HG02571 (cell line): Measurements from ENCODE around the gene DLGAP5.

Source experiments
- ATAC-seq: cut with Tn5 transposase; IDR thresholded peaks from one replicate; pipeline ENCODE4 v1.9.1; 2021; ENCODE audit warnings: mild to moderate bottlenecking, moderate library complexity; ENCODE audit not compliant: unreplicated experiment

DLGAP5 gene

DNA sequence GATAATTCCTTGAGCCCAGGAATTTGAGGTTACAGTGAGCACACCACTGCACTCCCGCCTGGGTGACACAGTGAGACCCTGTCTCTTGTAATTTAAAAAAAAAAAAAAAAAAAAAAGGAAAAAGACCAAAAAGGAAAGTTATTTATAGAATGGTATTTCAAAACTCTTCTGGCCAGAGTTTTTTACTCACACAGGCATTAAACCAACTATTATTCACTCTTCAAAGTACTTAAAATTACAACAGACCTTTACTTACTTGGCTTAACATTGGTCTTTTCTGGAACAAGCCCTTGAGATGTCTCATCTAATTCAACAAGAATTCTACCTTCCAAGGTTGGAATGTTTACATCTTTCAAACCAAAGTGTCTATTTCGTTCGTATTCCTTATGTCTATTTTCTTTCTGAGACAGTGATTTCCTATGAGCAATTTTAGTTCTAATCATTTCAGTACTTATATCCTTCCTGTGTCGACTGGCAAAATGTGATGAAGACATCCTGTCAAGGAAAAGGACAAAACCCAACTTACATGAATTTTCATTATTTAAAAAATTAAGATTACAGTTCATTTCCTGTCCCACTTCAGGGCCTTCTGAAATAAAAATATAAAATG is 2.6 kb downstream of the DLGAP5 start:
- no peak for ATAC-seq

DNA sequence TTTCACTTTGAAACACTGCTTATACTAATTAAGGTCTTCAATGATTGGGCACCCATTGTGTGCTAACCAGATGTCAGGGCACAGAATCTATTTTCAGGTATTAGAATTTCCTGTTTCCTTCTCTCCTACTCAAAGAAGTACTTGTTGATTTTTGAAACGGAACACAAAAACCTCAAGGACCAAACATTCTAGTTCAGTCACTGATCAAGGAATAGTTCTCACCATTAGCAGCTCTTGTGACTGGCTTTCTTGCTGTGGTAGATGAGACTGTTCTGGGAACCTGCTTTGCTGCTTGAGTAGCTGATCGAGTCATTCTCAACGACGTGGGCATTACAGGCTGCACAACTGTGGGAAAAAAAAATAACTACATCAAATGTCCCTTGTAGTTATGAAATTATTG is 11.0 kb downstream of the DLGAP5 start:
- no peak for ATAC-seq

DNA sequence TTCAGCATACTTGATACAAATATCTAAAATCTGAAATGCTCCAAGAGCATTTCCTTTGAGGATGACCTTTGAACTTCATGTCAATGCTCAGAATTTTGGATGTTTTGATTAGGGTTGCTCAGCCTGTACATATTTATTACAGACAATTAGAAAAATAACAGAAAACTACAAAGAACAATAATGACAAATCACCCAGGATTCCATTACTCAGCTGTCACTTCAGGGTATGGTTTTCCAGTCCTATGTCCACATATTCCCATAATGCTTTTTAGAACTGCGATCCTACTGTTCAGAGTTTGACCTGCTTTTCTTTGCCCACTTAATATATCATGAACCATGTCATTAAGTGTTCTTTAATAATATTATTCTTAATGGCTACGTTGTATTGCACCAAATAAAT is 11.4 kb downstream of the DLGAP5 start:
- no peak for ATAC-seq

DNA sequence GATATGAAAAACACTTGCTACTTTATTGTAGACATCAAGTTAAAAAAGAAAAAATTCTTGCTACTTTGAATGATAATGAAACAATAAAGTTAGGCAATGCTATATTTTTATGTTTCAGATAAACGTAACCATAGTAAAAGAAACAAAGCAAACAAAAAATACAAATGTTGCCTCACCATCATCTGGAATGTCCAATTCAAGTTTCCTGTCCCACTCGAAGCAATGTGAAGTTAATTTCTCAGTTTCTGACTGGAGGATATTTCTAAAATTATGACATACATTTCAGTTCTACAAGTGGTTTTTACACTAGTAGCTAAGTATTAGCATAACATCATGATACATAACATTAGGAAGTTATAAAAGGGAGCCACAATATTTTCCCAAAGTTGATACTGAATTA is 20.9 kb downstream of the DLGAP5 start:
- no peak for ATAC-seq

DNA sequence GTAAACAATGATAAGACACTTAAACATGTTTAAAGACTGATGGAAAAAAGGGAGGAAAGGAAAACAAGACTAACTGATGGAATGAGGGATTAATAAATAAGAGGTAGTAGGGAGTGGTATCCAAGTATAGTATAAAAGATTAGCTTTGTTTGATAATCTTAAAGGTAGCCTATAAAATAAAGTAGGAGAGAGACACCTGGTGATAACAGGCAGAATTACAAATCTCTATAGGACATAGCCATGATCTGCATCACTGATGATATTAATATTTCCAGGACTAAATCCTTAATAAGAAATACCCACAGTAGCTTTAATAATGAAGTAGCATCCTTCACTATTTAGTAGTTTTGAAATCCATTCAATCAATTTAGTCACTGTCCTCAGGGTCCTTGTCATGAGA is 30.4 kb downstream of the DLGAP5 start:
- no peak for ATAC-seq

DNA sequence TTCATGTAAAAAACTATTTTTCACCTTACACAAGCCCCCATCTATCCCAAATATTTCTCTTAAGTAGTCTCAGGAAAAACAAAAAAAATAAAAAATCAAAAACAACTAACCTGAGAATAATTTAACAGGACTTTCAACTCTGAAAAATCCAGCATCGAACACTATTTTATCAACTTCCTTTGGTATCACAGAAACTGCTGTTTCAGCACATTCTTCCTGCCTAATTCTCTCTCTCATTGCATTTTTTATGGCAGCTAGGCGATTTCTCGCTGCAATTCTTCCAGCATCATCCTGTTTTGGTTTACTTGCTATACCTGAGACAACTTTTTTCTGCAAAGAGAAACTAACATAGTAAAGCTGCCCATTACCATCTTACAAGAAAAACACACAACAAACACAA is 33.0 kb downstream of the DLGAP5 start:
- ATAC-seq, result no peak

DNA sequence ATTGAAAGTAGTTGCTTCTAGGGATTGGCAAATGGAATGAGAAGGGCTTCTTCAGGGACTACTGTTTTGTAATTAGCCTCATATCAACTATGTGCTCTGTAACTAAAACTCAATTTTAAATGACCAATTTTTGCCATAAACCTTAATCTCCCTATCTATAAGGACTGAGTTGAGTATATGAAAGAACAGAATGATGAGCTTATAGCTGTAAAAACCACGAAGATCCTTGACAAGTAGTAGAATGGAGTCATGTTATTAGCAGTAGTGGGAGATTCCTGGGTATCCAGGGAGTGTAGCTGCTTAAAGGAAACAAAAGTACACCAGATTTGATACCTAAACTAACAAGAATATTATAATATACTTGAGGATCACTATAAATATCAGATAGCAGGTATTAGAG is 34.3 kb downstream of the DLGAP5 start:
- no peak for ATAC-seq

DNA sequence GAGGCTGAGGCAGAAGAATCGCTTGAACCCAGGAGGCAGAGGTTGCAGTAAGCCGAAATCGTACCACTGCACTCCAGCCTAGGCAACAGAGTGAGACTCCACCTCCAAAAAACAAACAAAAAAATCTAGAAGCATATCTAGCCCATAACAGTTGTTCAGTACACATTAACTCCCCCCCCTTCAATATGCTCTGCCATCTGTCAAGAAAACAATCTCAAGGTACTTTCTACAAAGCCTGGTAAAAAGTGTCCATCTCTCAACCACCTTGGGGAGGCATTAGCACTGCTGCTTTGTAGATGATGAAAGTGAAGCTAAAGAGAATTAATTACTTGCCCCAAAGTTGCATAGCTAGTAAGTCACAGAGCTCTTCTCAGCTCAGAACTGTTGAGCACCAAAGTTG is 37.4 kb downstream of the DLGAP5 start:
- no peak for ATAC-seq

DNA sequence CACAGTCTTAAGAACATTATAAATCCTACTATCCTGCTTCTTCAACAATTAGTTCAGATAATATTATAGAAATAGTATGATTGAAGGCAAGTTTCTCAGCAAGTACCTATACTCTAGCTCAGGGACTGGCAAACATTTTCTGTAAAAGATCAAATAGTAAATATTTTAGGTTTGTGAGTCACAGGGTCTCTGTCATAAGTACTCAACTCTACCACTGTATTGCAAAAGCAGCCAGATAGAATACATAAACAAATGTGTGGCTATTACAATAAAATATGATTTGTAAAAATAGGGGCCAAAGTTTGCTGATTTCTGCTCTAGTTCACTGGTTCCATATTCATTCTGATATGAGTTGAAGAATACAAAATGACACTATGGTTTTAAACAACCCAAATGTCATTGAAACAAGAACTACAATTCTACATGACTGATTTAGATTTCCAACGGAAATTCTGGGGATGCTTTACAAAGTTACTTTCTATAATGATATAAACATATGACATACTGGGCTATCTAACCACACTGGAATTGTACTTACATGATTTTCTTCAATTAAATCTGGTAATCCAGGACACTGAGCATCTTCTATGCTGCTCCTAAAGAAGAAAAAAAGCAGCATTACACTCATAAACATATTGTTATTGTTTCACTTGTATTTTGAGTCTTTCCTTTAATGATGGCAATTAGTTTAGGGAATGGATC is 39.2 kb downstream of the DLGAP5 start:
- no peak for ATAC-seq

DNA sequence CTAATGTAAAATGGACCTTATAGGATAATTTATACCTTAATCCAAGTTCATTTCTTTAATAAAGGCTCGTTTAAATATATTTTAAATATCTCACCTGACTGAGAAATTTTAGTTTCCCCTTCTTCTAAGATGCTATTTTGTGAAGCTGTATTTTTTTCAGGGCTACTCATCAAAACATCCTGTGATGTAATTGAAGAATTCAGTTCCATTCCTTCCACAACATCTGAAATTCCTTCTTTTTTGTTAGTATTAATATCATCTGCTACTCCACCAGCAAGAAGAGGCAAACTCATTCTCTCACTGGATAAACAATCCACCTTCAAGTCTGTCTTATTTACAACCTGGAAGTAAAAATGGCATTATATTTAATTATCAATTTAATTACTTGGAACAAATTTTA is 39.8 kb downstream of the DLGAP5 start:
- no peak for ATAC-seq

DNA sequence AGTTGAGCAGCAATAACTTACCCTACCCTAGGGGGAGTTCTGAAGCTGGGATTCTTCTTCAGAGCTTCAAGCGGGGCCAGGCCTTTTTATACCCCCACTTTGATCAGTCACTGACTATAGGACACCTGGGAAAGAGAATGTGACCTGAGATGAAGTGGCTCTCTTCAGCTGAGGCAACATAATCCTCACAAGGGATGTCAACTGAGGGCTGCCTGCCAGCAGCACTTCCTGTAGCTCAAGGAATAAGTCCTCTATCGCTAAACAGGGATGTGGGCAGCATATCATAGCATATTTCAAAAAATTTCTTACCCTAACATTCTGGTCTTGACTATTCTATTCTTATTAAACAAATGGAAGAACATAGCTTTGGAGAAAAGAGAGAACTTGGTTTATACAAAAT is 45.0 kb downstream of the DLGAP5 start:
- no peak for ATAC-seq

DNA sequence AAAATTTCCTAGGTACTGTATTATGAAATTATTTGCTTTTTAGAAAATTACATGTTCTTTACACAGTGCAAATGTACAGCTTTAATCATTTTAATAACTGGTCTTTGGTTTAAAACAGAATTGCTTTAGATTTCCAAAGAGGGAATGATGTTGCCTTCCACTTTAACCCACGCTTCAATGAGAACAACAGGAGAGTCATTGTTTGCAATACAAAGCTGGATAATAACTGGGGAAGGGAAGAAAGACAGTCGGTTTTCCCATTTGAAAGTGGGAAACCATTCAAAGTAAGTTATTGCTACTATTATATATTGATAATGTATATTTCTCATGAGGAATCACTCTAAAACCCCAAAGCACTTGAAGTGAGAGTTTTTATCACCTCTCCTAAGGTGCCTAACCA is 48.9 kb downstream of the DLGAP5 start:
- no peak for ATAC-seq

DNA sequence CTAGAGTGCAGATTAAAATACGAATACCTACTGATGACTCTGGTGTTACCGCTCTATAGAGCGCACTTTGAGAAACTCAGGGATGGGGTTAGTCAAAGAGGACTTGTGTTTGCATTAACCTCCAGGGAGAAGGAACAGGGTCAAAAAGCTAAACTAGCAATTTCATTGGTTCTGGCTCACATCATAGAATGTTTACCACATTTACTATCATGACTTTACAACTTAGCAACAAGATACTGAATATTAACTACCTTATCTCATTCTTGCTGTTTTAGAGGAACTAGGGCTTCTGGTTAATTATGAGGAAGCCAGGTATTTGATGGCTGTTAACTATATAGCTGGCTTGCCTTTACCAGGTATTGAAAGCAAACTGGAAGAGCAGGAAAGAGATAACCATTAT is 49.6 kb downstream of the DLGAP5 start:
- no peak for ATAC-seq

DNA sequence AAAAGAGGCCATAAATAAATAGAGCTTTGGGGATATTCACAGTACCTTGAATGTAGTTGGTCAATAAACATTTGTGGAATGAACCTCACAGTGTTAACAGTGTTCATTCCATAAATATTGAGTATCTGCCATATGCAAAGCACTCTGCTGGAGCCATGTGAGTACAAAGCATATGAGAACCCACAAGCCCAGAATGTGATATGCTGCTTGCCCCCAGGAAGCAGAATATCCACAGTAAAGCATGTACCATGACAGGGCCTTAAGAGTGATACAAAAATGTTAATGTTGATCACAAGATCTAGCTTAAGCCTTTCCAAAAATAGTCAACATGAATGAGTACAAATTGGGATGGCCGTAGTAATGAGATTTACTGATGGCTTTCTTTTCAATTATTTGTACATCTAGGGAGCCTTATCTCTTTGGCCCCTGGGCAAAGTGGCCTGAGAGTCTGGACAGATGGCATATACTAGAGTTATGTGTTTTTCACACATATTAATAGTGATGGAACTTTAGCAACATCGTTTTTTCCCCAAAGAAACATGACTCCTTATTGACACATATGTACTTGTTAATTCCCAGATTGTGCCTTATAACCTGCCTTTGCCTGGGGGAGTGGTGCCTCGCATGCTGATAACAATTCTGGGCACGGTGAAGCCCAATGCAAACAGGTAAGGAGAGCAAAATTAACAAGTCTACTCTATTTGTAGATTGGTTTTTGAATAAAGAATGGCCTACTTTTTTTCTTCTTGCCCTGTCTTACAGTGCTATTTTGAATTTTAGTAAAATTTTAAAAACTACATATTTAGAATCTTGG is 51.5 kb downstream of the DLGAP5 start:
- no peak for ATAC-seq

DNA sequence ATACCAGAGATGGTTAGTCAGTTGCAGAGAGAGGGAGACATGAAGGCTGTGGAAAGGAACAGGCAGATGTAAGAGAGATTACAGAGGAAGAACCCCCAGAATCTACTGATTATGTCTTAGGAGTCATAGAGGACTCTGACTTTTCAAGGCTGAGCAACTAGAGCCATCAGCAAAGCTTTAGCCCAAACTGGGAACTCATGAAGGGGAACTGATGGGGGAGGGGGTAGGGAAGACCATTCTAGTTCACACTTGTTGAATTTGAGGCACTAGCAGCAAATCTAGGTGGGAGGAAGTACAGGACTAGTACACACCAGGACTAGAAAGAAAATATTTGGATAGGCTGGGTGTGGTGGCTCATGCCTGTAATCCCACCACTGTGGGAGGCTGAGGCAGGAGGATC is 52.2 kb downstream of the DLGAP5 start:
- no peak for ATAC-seq

DNA sequence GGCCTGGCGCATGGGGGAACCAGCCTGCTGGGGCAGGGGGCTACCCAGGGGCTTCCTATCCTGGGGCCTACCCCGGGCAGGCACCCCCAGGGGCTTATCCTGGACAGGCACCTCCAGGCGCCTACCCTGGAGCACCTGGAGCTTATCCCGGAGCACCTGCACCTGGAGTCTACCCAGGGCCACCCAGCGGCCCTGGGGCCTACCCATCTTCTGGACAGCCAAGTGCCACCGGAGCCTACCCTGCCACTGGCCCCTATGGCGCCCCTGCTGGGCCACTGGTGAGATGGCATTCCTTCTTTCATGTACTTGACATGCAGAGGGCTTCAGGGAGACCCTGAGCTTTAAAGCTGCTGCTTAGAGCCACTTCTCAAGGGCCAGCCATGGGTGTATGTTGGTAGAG is 53.3 kb downstream of the DLGAP5 start:
- ATAC-seq, result no peak

DNA sequence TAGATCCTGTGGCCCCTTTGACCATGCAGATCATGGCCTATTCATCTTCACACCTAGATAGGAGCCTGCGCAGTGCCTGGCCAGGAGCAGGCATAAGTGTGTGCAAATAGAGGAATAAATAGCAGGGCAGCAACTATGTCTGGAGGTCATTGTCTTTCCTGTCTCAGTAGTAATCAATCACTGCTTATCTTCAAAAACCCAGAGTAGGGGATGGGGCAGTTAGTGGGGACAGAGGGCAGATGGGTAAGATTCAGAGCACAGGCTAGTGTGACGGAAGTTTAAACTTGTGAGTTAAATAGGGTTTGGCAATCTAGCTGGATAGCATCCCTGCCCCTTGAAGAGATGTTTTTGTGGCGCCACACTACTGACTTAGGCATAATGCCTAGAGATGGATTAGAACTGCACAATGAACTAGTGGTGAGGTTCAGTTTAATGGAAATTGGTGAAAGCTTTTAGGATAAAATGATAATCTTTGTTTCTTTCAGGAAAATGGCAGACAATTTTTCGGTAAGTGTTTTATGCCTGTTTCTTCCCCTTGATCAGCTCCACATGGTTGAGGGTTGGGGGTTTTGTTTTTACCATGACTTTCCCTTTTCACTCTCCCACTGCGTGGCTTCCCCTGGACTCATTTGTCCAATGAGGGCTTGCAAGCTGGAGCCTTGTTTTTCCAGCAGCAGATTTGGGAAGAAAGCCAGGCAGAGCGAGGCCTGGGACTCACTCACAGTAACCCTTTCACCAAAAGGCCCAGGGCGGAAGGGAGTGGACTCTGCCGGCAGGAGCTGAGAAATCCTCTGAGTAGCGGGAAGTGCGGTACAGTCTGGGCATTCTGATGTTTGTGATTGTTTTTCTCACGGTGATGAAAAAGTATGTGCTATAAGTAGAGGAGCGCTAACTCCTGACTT is 54.2 kb downstream of the DLGAP5 start:
- ATAC-seq, result no peak

DNA sequence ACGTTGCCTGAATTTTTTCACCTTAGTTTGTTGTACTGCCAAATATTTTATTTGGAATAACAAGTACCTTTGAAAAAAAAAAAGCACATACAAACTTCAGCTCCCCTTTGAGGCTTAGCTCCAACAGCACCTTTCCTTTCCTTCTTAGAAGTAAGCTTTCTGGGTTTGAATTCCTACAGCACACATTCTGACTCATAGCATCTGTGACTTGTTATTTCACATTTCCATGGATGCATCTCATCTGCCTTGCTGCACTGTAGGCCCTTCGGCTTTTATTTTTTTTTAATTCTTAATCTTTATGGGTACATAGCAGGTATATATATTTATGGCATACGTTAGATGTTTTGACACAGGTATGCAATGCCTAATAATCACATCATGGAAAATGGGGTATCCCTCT is 55.1 kb downstream of the DLGAP5 start:
- no peak for ATAC-seq

DNA sequence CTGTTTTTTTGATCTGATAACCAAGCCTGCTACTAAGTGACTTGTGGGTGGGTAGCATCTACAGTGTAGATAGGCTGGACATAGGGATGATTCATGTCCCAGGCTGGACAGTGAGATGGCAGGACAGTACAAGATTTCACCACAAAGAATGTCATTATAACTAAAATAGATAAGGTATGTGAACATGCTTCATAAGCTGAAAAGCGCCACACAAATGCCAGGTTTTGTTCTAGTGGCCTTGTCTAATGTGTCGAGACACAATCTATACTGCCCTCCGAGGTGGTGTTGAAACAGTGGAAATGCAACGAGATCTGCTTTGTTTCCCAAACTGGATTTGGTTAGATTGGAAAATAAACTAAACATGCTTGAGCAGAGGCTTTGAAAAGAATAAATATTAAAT is 58.0 kb downstream of the DLGAP5 start:
- ATAC-seq, result no peak

DNA sequence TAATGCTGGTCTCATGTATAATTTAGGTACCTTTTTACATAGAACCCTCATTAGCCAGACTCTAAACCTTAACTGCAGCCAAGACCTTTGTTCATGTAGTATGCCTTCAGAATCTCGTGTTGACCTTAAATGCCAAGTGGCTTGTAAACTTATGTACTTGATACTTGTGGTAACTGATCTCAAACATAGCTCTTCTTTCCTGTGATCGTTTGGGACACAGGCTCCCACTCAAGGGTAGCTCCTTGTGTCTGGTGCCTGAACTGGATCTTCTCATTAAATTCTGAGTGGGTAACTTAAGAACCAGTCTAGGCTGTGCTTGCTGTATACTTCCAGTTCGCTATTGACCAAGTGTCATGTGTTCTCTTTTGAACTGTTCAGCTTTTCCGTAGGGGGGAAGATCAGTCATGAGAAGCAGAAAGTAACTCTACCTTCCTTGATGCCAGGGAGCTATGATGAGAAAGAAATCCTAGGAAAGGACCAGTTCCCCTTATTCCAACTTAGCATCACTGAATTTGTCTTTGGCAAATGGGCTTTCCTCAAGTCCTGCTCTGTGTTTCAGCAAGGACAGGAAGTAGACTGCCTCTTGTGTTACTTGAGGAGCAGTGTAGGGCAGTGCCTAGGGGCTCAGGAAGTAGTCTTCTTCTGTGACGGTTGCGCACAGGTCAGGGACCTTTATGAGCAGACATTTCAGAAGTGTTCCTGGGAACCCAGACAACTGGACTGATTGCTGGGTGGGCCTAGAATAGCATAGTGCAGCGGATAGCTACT is 59.8 kb downstream of the DLGAP5 start:
- no peak for ATAC-seq

DNA sequence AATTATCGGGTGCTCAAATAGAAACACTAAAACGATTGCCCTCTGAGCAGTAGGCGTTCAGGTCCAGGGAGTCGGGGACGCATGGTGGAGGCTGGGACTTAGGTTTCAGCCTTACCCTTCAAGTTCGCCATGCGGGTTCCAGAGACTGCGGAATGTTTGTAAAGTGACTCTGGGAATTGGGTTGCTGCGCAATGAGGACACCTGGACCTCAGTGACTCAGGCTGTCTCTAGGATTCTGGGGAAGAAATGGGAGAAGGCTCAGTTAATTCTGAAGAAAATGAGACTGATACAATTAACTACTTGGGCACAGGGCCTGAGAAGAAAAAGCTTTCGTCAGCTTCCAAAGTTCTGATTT is 61.2 kb downstream of the DLGAP5 start:
- no peak for ATAC-seq
